CD14-positive monocyte (primary cell): ENCODE data around the gene RUNX2. TPM values are rescaled to one million over a fixed set of nuclear protein-coding genes. Genes with fewer than 3 reads are reported as not detected.

Source experiments
- DNase-seq, 3 donors: peaks; one replicate each; pipeline ENCODE4 v3.0.0-alpha.2; 2011 to 2022
- H2AFZ ChIP-seq: 2 replicates; pipeline ENCODE4 v1.6.0; 2012; ENCODE audit warnings: mild to moderate bottlenecking, low read depth, low read length, inconsistent platforms; ENCODE audit not compliant: insufficient read depth, poor library complexity, severe bottlenecking
- H3K27ac ChIP-seq, 2 donors: 1 replicate in 1 of 2; 2 replicates in 1 of 2; pipeline ENCODE4 v1.5.1; 2012 to 2013; ENCODE audit warnings: low read length in 2 of 2, control low read depth in 1 of 2, inconsistent platforms in 1 of 2, low read depth in 1 of 2, mild to moderate bottlenecking in 1 of 2
- H3K27me3 ChIP-seq, 2 donors: one replicate each; pipeline versions ENCODE4 v1.6.0 to v1.6.1; 2011 to 2013; ENCODE audit warnings: low read length in 2 of 2; ENCODE audit not compliant: control insufficient read depth in 2 of 2, insufficient read depth in 2 of 2
- H3K36me3 ChIP-seq, 2 donors: replicated peaks in 1 of 2; 1 replicate in 1 of 2; 2 replicates in 1 of 2; pipeline versions ENCODE4 v1.5.1 to v1.6.1; 2012 to 2013; ENCODE audit warnings: low read length in 2 of 2, control low read depth in 1 of 2, inconsistent platforms in 1 of 2, mild to moderate bottlenecking in 1 of 2; ENCODE audit not compliant: insufficient read depth in 2 of 2, control insufficient read depth in 1 of 2
- H3K4me1 ChIP-seq, 2 donors: 1 replicate in 1 of 2; 2 replicates in 1 of 2; pipeline versions ENCODE4 v1.5.1 to v1.6.1; 2012 to 2013; ENCODE audit warnings: low read length in 2 of 2, control low read depth in 1 of 2, inconsistent platforms in 1 of 2, mild to moderate bottlenecking in 1 of 2, moderate library complexity in 1 of 2; ENCODE audit not compliant: insufficient read depth in 2 of 2, control insufficient read depth in 1 of 2
- H3K4me2 ChIP-seq: replicated peaks from 2 replicates; pipeline ENCODE3; 2012; ENCODE audit warnings: low read length, moderate library complexity, mild to moderate bottlenecking; ENCODE audit not compliant: poor library complexity, severe bottlenecking; ENCODE audit errors: extremely low read depth
- H3K4me3 ChIP-seq, 3 experiments: fragments of 200-600 bp in 1 of 3; sonication (generic) in 1 of 3; replicated peaks in 1 of 3; 1 replicate in 2 of 3; 2 replicates in 1 of 3; pipeline ENCODE4 v1.5.1; 2011 to 2013; ENCODE audit warnings: low read length in 3 of 3, mild to moderate bottlenecking in 3 of 3, control low read depth in 2 of 3, low read depth in 2 of 3, inconsistent platforms in 1 of 3, moderate library complexity in 1 of 3
- H3K79me2 ChIP-seq: 2 replicates; pipeline ENCODE4 v1.6.0; 2012; ENCODE audit warnings: mild to moderate bottlenecking, control low read depth, inconsistent platforms, low read length, moderate library complexity; ENCODE audit not compliant: insufficient read depth
- H3K9ac ChIP-seq: 2 replicates; pipeline ENCODE4 v1.6.0; 2017; ENCODE audit warnings: low read length, mild to moderate bottlenecking; ENCODE audit not compliant: insufficient read depth, poor library complexity, severe bottlenecking
- H3K9me3 ChIP-seq, 2 donors: replicated peaks in 1 of 2; 1 replicate in 1 of 2; 2 replicates in 1 of 2; pipeline versions ENCODE4 v1.5.1 to v1.6.1; 2012 to 2013; ENCODE audit warnings: low read length in 2 of 2, control low read depth in 1 of 2; ENCODE audit not compliant: control insufficient read depth in 1 of 2, insufficient read depth in 1 of 2
- H4K20me1 ChIP-seq: 2 replicates; pipeline ENCODE4 v1.6.0; 2012; ENCODE audit warnings: mild to moderate bottlenecking, low read length, control low read depth, moderate library complexity; ENCODE audit not compliant: insufficient read depth
- H3K27ac Mint-ChIP-seq, 7 donors: one replicate each; pipeline ENCODE4 v1.8.0; 2020; ENCODE audit warnings: mild to moderate bottlenecking in 7 of 7, mixed read lengths in 7 of 7, moderate library complexity in 6 of 7, inconsistent platforms in 2 of 7
- H3K27me3 Mint-ChIP-seq, 3 donors: one replicate each; pipeline ENCODE4 v1.8.0; 2021 to 2022; ENCODE audit warnings: low read depth in 3 of 3, mild to moderate bottlenecking in 3 of 3, mixed read lengths in 3 of 3, moderate library complexity in 3 of 3, inconsistent platforms in 1 of 3
- H3K36me3 Mint-ChIP-seq, 2 donors: one replicate each; pipeline ENCODE4 v1.8.0; 2020; ENCODE audit warnings: mixed read lengths in 2 of 2, inconsistent platforms in 1 of 2, mild to moderate bottlenecking in 1 of 2
- H3K4me1 Mint-ChIP-seq: one replicate; pipeline ENCODE4 v1.8.0; 2020; ENCODE audit warnings: mild to moderate bottlenecking, mixed read lengths
- H3K4me3 Mint-ChIP-seq, 2 donors: one replicate each; pipeline ENCODE4 v1.8.0; 2020; ENCODE audit warnings: mild to moderate bottlenecking in 2 of 2, mixed read lengths in 2 of 2, moderate library complexity in 1 of 2
- H3K9me3 Mint-ChIP-seq, 7 donors: one replicate each; pipeline ENCODE4 v1.8.0; 2020 to 2022; ENCODE audit warnings: mixed read lengths in 7 of 7, mild to moderate bottlenecking in 6 of 7, moderate library complexity in 6 of 7, inconsistent platforms in 2 of 7
- CTCF ChIP-seq: fragments of 200-600 bp; IDR thresholded peaks from one replicate; pipeline ENCODE4 v1.8.0; 2022; ENCODE audit warnings: antibody characterized with exemption, mild to moderate bottlenecking
- WGBS: methylation state at CpG from one replicate; pipeline ENCODE4 v1.1.5; 2013; ENCODE audit warnings: missing lambda C conversion rate; ENCODE audit not compliant: insufficient coverage; 5-methylcytosine and 5-hydroxymethylcytosine counted together
- intact Hi-C, 2 donors: fragments of 100-400 bp; cut with micrococcal nuclease; formaldehyde crosslinking; loops; one replicate each; pipeline versions ENCODE4 v1.15.0 to v1.15.1; 2023
- polyA plus RNA-seq, 3 donors: library from polyadenylated mRNA; depleted of rRNA in 1 of 3; unstranded in 2 of 3; stranded (reverse) in 1 of 3; fragments of 300-500 nt in 2 of 3; fragments of >200 nt in 1 of 3; fragmentation: Illumina TruSeq in 2 of 3; gene quantifications; 1 replicate in 2 of 3; 2 replicates in 1 of 3; pipeline ENCODE4 v1.2.3, GENCODE V29; 2012 to 2021

RUNX2 gene
- polyA plus RNA-seq, 3 donors = 1.3 to 5.0 (median 2.5) TPM

- H3K4me3 ChIP-seq = no peak overlapping the region
- 96% methylated on average over 5 of the region's 6 CpGs for WGBS
- Mint-ChIP-seq H3K4me3 (peak overlapping the region in 1 of 2 donors; percentile 7), H3K4me1 (peaks cover 18% of the 10 kb centered on the region), H3K36me3 (peaks cover 0 to 5% of the 10 kb centered on the region in 2 donors), H3K9me3 (peaks cover 0 to 11% (median 2%) of the 10 kb centered on the region in 7 donors), H3K27ac (no peak overlapping the region), H3K27me3 (peaks cover 24 to 38% (median 29%) of the 10 kb centered on the region in 3 donors)
- H2AFZ ChIP-seq = no peak overlapping the region
- no peaks in the 10 kb centered on the region for H4K20me1 ChIP-seq
- no peaks in the 10 kb centered on the region for H3K79me2 ChIP-seq
- no peak overlapping the region for H3K9ac ChIP-seq
- DNase-seq = no peak
- H3K27me3 ChIP-seq = peaks cover 12 to 20% of the 10 kb centered on the region in 2 donors
- H3K4me2 ChIP-seq = no peak overlapping the region
- intact Hi-C loops = no loop called here
- no peak overlapping the region for H3K27ac ChIP-seq
- TF ChIP-seq CTCF = no peak
- peaks cover 14 to 18% of the 10 kb centered on the region in 2 donors for H3K4me1 ChIP-seq
- no peaks in the 10 kb centered on the region for H3K36me3 ChIP-seq
- H3K9me3 ChIP-seq = no peaks in the 10 kb centered on the region
These were observed 336.6 kb downstream of the RUNX2 start for GRCh38 chr6:45664707-45665106.

- Histone ChIP-seq H3K79me2 (no peaks in the 10 kb centered on the region), H2AFZ (no peak overlapping the region), H3K4me1 (peaks cover 14 to 18% of the 10 kb centered on the region in 2 donors), H4K20me1 (no peaks in the 10 kb centered on the region), H3K4me2 (no peak overlapping the region), H3K9ac (no peak overlapping the region), H3K27me3 (peaks cover 12 to 20% of the 10 kb centered on the region in 2 donors), H3K9me3 (no peaks in the 10 kb centered on the region), H3K4me3 (no peak overlapping the region), H3K27ac (no peak overlapping the region), H3K36me3 (no peaks in the 10 kb centered on the region)
- Mint-ChIP-seq H3K36me3 (peaks cover 0 to 5% of the 10 kb centered on the region in 2 donors), H3K9me3 (peaks cover 0 to 11% (median 2%) of the 10 kb centered on the region in 7 donors), H3K4me1 (peaks cover 18% of the 10 kb centered on the region), H3K4me3 (no peak overlapping the region), H3K27ac (no peak overlapping the region), H3K27me3 (peaks cover 24 to 38% (median 29%) of the 10 kb centered on the region in 3 donors)
- DNase-seq = no peak
- WGBS = no CpG with 5 or more reads among the region's 7 CpGs
- no peak for TF ChIP-seq CTCF
- intact Hi-C loops = no loop called here
These were observed 337.7 kb downstream of the RUNX2 start for GRCh38 chr6:45665859-45666258.
